H9 (cell line): ENCODE data around the gene TMEM229B. TPM values are rescaled to one million over a fixed set of nuclear protein-coding genes. Genes with fewer than 3 reads are reported as not detected.

Experiments used
- DNase-seq: peaks from one replicate; pipeline ENCODE4 v3.0.0-alpha.2; 2017
- H2AFZ ChIP-seq: one replicate; pipeline ENCODE4 v1.6.1; 2013; ENCODE audit warnings: mild to moderate bottlenecking, low read length, control low read depth, moderate library complexity
- H2AK5ac ChIP-seq: 2 replicates; pipeline ENCODE4 v1.6.1; 2013; ENCODE audit warnings: low read length, control low read depth, mixed read lengths; ENCODE audit not compliant: insufficient read length
- H2BK120ac ChIP-seq: one replicate; pipeline ENCODE4 v1.6.1; 2013; ENCODE audit warnings: low read depth, mild to moderate bottlenecking, low read length, control low read depth, inconsistent platforms; ENCODE audit not compliant: poor library complexity, severe bottlenecking
- H2BK12ac ChIP-seq: 2 replicates; pipeline ENCODE4 v1.6.1; 2013; ENCODE audit warnings: low read length, control low read depth, mixed read lengths, low read depth; ENCODE audit not compliant: insufficient read length
- H2BK15ac ChIP-seq: 2 replicates; pipeline ENCODE4 v1.6.1; 2013; ENCODE audit warnings: low read depth, low read length, control low read depth
- H2BK20ac ChIP-seq: one replicate; pipeline ENCODE4 v1.6.1; 2013; ENCODE audit warnings: low read depth, mild to moderate bottlenecking, low read length, control low read depth, inconsistent platforms; ENCODE audit not compliant: poor library complexity, severe bottlenecking
- H2BK5ac ChIP-seq: 2 replicates; pipeline ENCODE4 v1.6.1; 2013; ENCODE audit warnings: low read length, control low read depth, mixed read lengths; ENCODE audit not compliant: insufficient read length
- H3K14ac ChIP-seq: 2 replicates; pipeline ENCODE4 v1.6.1; 2013; ENCODE audit warnings: low read length, control low read depth; ENCODE audit not compliant: insufficient read depth
- H3K18ac ChIP-seq: 2 replicates; pipeline ENCODE4 v1.6.1; 2013; ENCODE audit warnings: low read depth, mild to moderate bottlenecking, mixed read lengths, low read length, control low read depth; ENCODE audit not compliant: insufficient read length
- H3K23ac ChIP-seq: 2 replicates; pipeline ENCODE4 v1.6.1; 2013; ENCODE audit warnings: low read length, control low read depth, mixed read lengths, low read depth; ENCODE audit not compliant: insufficient read length
- H3K23me2 ChIP-seq: 2 replicates; pipeline ENCODE4 v1.6.1; 2013; ENCODE audit warnings: low read depth, mild to moderate bottlenecking, mixed read lengths, low read length, control low read depth; ENCODE audit not compliant: insufficient read length, poor library complexity, severe bottlenecking
- H3K27ac ChIP-seq: 2 replicates; pipeline ENCODE4 v1.5.1; 2013; ENCODE audit warnings: low read length, control low read depth, mixed read lengths, low read depth; ENCODE audit not compliant: insufficient read length
- H3K27me3 ChIP-seq: 2 replicates; pipeline ENCODE4 v1.6.1; 2013; ENCODE audit warnings: low read length, control low read depth, inconsistent platforms; ENCODE audit not compliant: insufficient read depth
- H3K4ac ChIP-seq: 2 replicates; pipeline ENCODE4 v1.6.1; 2013; ENCODE audit warnings: low read depth, mild to moderate bottlenecking, control low read depth, inconsistent platforms, low read length, moderate library complexity
- H3K4me1 ChIP-seq: 2 replicates; pipeline ENCODE4 v1.6.1; 2013; ENCODE audit warnings: low read length, control low read depth, inconsistent platforms; ENCODE audit not compliant: insufficient read depth
- H3K4me2 ChIP-seq: 2 replicates; pipeline ENCODE4 v1.6.1; 2013; ENCODE audit warnings: low read length, control low read depth, mixed read lengths; ENCODE audit not compliant: insufficient read length, insufficient read depth
- H3K56ac ChIP-seq: 2 replicates; pipeline ENCODE4 v1.6.1; 2013; ENCODE audit warnings: low read depth, mild to moderate bottlenecking, mixed read lengths, low read length, control low read depth; ENCODE audit not compliant: insufficient read length
- H3K79me1 ChIP-seq: 2 replicates; pipeline ENCODE4 v1.6.1; 2013; ENCODE audit warnings: low read depth, mild to moderate bottlenecking, moderate library complexity, low read length, control low read depth, inconsistent platforms; ENCODE audit not compliant: insufficient read depth, poor library complexity, severe bottlenecking
- H3K79me2 ChIP-seq: 2 replicates; pipeline ENCODE4 v1.6.1; 2013; ENCODE audit warnings: low read length, control low read depth, inconsistent platforms; ENCODE audit not compliant: insufficient read depth
- H3K9ac ChIP-seq: 2 replicates; pipeline ENCODE4 v1.6.1; 2013; ENCODE audit warnings: low read length, control low read depth, mixed read lengths; ENCODE audit not compliant: insufficient read length; ENCODE audit errors: extremely low read depth
- H3K9me3 ChIP-seq: one replicate; pipeline ENCODE4 v1.6.1; 2013; ENCODE audit warnings: low read depth, low read length, inconsistent platforms; ENCODE audit not compliant: control insufficient read depth
- H3T11ph ChIP-seq: one replicate; pipeline ENCODE4 v1.6.1; 2013; ENCODE audit warnings: mild to moderate bottlenecking, low read length, control low read depth, inconsistent platforms
- H4K20me1 ChIP-seq: one replicate; pipeline ENCODE4 v1.6.1; 2013; ENCODE audit not compliant: control insufficient read depth, insufficient read length, insufficient read depth
- H4K5ac ChIP-seq: 2 replicates; pipeline ENCODE4 v1.6.1; 2013; ENCODE audit warnings: low read depth, mild to moderate bottlenecking, mixed read lengths, low read length, control low read depth; ENCODE audit not compliant: insufficient read length
- H4K8ac ChIP-seq: replicated peaks from 2 replicates; pipeline ENCODE4 v1.6.1; 2013; ENCODE audit warnings: low read length, control low read depth, mixed read lengths, low read depth; ENCODE audit not compliant: insufficient read length
- H4K91ac ChIP-seq: 2 replicates; pipeline ENCODE4 v1.6.1; 2013; ENCODE audit warnings: low read depth, mild to moderate bottlenecking, moderate library complexity, mixed read lengths, low read length, control low read depth; ENCODE audit not compliant: insufficient read length
- H3K27ac Mint-ChIP-seq, 3 experiments: 2 replicates in 2 of 3; 3 replicates in 1 of 3; pipeline ENCODE4 v1.8.0; 2020 to 2021; ENCODE audit warnings: mixed read lengths in 3 of 3, mild to moderate bottlenecking in 1 of 3, moderate library complexity in 1 of 3
- H3K27me3 Mint-ChIP-seq: 2 replicates; pipeline ENCODE4 v1.8.0; 2021; ENCODE audit warnings: low read depth, mild to moderate bottlenecking, moderate library complexity, mixed read lengths
- H3K36me3 Mint-ChIP-seq, 3 experiments: 2 replicates in 2 of 3; 3 replicates in 1 of 3; pipeline ENCODE4 v1.8.0; 2020 to 2021; ENCODE audit warnings: low read depth in 3 of 3, mixed read lengths in 3 of 3; ENCODE audit not compliant: insufficient read depth in 1 of 3
- H3K4me1 Mint-ChIP-seq, 2 experiments: 2 replicates each; pipeline ENCODE4 v1.8.0; 2020; ENCODE audit warnings: mixed read lengths in 2 of 2
- H3K4me3 Mint-ChIP-seq, 2 experiments: 2 replicates in 1 of 2; 3 replicates in 1 of 2; pipeline ENCODE4 v1.8.0; 2020 to 2021; ENCODE audit warnings: mild to moderate bottlenecking in 2 of 2, mixed read lengths in 2 of 2, moderate library complexity in 1 of 2
- H3K9me3 Mint-ChIP-seq, 2 experiments: 2 replicates in 1 of 2; 3 replicates in 1 of 2; pipeline ENCODE4 v1.8.0; 2020; ENCODE audit warnings: mild to moderate bottlenecking in 2 of 2, mixed read lengths in 2 of 2, moderate library complexity in 1 of 2
- WGBS: extraction: QIAGEN DNeasy Blood & Tissue Kit; methylation state at CpG from one replicate; pipeline ENCODE4 v1.1.7; 2013; ENCODE audit warnings: missing lambda C conversion rate, low lambda C conversion rate, mixed read lengths; ENCODE audit not compliant: insufficient read length; ENCODE audit errors: extremely low coverage; 5-methylcytosine and 5-hydroxymethylcytosine counted together
- total RNA-seq: library from RNA; stranded (reverse); gene quantifications from 2 replicates; pipeline ENCODE4 v1.2.1, GENCODE V29; 2021
- TF ChIP-seq, protein P1 (sequence below): fragments of 200-600 bp; sonication (generic); conservative IDR thresholded peaks from 3 replicates; pipeline ENCODE4 v1.8.0; 2021; ENCODE audit warnings: antibody characterized with exemption, mild to moderate bottlenecking

TMEM229B gene
- total RNA-seq, 1 experiment from 2014 or later: 0.24 TPM

GRCh38 chr14:67503331-67503730 is 14.8 kb upstream of the TMEM229B start:
- Histone ChIP-seq H2BK120ac (no peak overlapping the region), H3K23me2 (peaks cover 1% of the 10 kb centered on the region), H3K4ac (no peak overlapping the region), H4K20me1 (no peaks in the 10 kb centered on the region), H2AFZ (no peak overlapping the region), H3K79me1 (no peaks in the 10 kb centered on the region), H3T11ph (no peak overlapping the region), H3K79me2 (no peaks in the 10 kb centered on the region), H2BK5ac (no peak overlapping the region), H3K23ac (no peak overlapping the region), H2BK15ac (no peak overlapping the region), H3K56ac (no peak overlapping the region), H3K18ac (no peak overlapping the region), H3K9me3 (no peaks in the 10 kb centered on the region), H2AK5ac (no peak overlapping the region), H3K9ac (no peak overlapping the region), H4K5ac (no peak overlapping the region), H3K27me3 (no peaks in the 10 kb centered on the region), H2BK20ac (no peak overlapping the region), H3K14ac (no peak overlapping the region), H2BK12ac (no peak overlapping the region), H3K4me1 (0 out of 2 replicates have a peak, but pooled peaks cover under 1% of the 10 kb centered on the region), H4K8ac (no peak overlapping the region), H3K4me2 (no peak overlapping the region), H4K91ac (no peak overlapping the region), H3K27ac (no peak overlapping the region)
- Mint-ChIP-seq H3K36me3 (no peaks in the 10 kb centered on the region), H3K4me1 (no peaks in the 10 kb centered on the region), H3K27me3 (peaks cover 3% of the 10 kb centered on the region), H3K4me3 (no peak overlapping the region), H3K9me3 (no peaks in the 10 kb centered on the region), H3K27ac (peak overlapping the region in 1 of 3 experiments; percentile 19; a peak in 2 of 7 replicates)
- TF ChIP-seq, protein P1, sequence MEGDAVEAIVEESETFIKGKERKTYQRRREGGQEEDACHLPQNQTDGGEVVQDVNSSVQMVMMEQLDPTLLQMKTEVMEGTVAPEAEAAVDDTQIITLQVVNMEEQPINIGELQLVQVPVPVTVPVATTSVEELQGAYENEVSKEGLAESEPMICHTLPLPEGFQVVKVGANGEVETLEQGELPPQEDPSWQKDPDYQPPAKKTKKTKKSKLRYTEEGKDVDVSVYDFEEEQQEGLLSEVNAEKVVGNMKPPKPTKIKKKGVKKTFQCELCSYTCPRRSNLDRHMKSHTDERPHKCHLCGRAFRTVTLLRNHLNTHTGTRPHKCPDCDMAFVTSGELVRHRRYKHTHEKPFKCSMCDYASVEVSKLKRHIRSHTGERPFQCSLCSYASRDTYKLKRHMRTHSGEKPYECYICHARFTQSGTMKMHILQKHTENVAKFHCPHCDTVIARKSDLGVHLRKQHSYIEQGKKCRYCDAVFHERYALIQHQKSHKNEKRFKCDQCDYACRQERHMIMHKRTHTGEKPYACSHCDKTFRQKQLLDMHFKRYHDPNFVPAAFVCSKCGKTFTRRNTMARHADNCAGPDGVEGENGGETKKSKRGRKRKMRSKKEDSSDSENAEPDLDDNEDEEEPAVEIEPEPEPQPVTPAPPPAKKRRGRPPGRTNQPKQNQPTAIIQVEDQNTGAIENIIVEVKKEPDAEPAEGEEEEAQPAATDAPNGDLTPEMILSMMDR: no peak
- no CpG with 5 or more reads among the region's 7 CpGs for WGBS
- DNase-seq: no peak
